Measurements from ENCODE around the gene PRPF39.

Gene PRPF39

GRCh38 chr14:45083617-45083975 lies 320 bp upstream of the PRPF39 start:
- no peak for DNase-seq

GRCh38 chr14:45084946-45085346 lies 1.0 kb downstream of the PRPF39 start:
- DNase-seq, result peak; percentile 16

GRCh38 chr14:45089813-45090212 lies 5.9 kb downstream of the PRPF39 start:
- DNase-seq, result no peak

GRCh38 chr14:45091710-45092109 lies 7.8 kb downstream of the PRPF39 start:
- DNase-seq, result no peak

GRCh38 chr14:45094275-45094674 lies 10.4 kb downstream of the PRPF39 start:
- DNase-seq, result no peak

GRCh38 chr14:45095143-45095542 lies 11.2 kb downstream of the PRPF39 start:
- no peak for DNase-seq

GRCh38 chr14:45096218-45096617 lies 12.3 kb downstream of the PRPF39 start:
- no peak for DNase-seq

- DNase-seq, result no peak
These were observed 19.9 kb downstream of the PRPF39 start for GRCh38 chr14:45103806-45104205.

- DNase-seq, result no peak
These were observed 20.6 kb downstream of the PRPF39 start for GRCh38 chr14:45104561-45104960.

GRCh38 chr14:45112896-45113781 lies 29.2 kb downstream of the PRPF39 start:
- peak; percentile 73 for DNase-seq

- DNase-seq, result no peak
These were observed 30.4 kb downstream of the PRPF39 start for GRCh38 chr14:45114327-45114726.

- DNase-seq, result no peak
These were observed 34.7 kb downstream of the PRPF39 start for GRCh38 chr14:45118594-45118993.

- DNase-seq, result peak; percentile 46
These were observed 36.2 kb downstream of the PRPF39 start for GRCh38 chr14:45120096-45120495.

- peak; percentile 91 for DNase-seq
These were observed 39.4 kb downstream of the PRPF39 start for GRCh38 chr14:45123271-45123670.

- peak; percentile 22 for DNase-seq
These were observed 41.8 kb downstream of the PRPF39 start for GRCh38 chr14:45125754-45126153.

- no peak for DNase-seq
These were observed 45.2 kb downstream of the PRPF39 start for GRCh38 chr14:45128963-45129629.

GRCh38 chr14:45133683-45134050 lies 49.8 kb downstream of the PRPF39 start:
- DNase-seq, result no peak

GRCh38 chr14:45134051-45134958 lies 50.4 kb downstream of the PRPF39 start, which contains the start of gene FKBP3:
FKBP3 (minus strand) TSS chr14:45134481; CDS start chr14:45134456, 25 bp downstream.
- DNase-seq, result peak; percentile 99

- DNase-seq, result peak; percentile 37
These were observed 51.2 kb downstream of the PRPF39 start for GRCh38 chr14:45135156-45135555.

- DNase-seq, result peak; percentile 99
These were observed 51.9 kb downstream of the PRPF39 start, which contains the start of gene FANCM for GRCh38 chr14:45135659-45136395. FANCM (plus strand) TSS chr14:45135930; CDS start chr14:45136032, 102 bp downstream.

- DNase-seq, result no peak
These were observed 52.5 kb downstream of the PRPF39 start for GRCh38 chr14:45136399-45136798.

- DNase-seq, result no peak
These were observed 56.8 kb downstream of the PRPF39 start for GRCh38 chr14:45140661-45141187.
